Stimulated activated CD8-positive, alpha-beta memory T cell treated with anti-CD3 and anti-CD28 coated beads, Interleukin-12 subunit alpha, Interleukin-12 subunit beta, amount 100 ng/mL, for 4 hours (primary cell): Measurements from ENCODE around the gene SMCO4.
"Not testable (repeated sequence)": the region's sequence is repeated elsewhere in the genome, so short reads cannot be mapped to it uniquely, and the experiment has no call there.

Source experiments
- DNase-seq: peaks from one replicate; pipeline ENCODE4 v3.0.0-alpha.2; 2020; ENCODE audit warnings: low read depth

Gene SMCO4

DNA sequence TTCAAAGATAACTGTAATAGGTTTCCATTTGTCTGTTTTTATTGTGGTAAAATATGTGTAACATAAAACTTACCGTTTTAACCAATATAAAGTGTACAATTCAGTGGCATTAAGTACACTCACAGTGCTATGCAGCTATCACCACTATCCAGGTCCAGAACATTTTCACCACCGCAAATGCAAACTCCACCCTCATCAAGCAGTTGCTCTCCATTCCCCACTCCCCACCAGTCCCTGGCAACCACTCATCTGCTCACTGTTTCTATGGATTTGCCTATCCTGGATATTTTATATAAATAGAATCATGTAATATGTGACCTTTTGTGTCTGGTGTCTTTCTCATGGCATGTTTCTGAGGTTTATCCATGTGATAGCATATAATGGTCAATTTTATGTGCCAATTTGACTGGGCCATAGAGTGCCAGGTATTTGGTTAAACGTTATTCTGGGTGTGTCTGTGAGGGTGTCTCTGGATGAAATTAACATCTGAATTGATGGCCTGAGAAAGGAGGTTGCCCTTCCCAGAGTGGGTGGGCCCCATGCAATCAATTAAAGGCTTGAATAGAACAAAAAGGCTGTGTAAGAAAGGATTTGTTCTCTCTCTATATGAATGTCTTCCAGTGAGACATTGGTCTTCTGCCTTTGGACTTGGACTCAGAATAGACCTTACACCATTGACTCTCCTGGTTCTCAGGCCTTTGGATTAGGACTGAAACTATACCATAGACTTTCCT, 17.2 kb upstream of the SMCO4 start:
- no peak for DNase-seq

DNA sequence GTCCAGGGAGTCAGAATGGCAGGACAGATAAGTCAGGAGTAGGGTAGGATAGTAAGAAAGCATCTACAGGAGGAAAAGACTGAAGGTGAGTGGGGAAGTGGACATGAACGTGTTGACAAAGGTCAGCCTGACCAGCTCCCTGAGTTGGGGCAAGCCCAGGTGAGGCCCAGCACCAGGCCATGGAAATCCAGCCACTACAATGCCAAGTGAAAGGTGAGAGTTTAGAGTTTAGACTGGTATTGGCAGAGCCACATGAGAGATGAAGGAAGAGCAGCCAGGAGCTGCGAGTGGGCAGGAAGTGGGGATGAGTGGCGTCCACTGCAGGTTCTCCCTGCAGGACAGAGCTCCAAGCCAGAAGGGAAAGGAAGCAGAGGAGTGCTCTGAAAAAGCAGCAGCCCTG, 16.5 kb upstream of the SMCO4 start:
- DNase-seq: no peak

DNA sequence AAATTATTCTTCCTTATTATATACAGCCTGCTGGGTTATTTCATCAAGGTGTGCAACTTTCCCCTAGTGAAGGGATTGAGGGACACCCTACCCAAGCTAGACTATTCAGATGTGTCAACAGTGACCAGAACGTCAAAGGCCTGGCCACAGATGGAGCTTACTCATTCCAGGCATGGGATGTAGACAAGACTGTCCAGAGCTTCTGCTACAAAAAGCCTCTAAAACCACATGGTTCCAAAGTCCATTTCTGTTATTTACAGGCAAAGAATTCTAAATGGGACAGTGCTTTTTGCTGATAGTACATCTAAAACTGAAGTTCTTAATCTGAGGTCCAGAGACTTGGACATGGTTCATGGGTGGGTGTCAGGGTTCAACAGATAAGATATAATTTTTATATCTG, 9.7 kb upstream of the SMCO4 start:
- DNase-seq: no peak

DNA sequence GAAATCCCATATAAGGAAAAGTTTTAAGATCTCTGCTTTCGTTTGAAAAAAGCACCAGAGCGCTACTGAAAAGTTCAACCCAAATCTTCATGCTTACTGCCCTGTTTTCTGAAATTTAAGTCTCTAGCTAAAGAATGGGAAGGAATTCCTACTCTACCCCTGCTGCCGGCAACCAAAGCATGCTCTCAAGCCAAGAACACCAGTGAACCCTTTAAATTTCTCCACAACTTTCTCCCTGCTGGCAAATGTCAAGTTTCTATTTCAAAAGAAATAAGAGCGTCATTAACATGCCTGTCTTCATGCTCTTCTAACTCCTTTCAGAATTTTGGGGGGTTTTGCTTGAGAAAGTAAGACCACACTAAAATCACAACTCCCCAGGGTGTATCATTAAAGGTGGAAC, 6.8 kb upstream of the SMCO4 start:
- no peak for DNase-seq

DNA sequence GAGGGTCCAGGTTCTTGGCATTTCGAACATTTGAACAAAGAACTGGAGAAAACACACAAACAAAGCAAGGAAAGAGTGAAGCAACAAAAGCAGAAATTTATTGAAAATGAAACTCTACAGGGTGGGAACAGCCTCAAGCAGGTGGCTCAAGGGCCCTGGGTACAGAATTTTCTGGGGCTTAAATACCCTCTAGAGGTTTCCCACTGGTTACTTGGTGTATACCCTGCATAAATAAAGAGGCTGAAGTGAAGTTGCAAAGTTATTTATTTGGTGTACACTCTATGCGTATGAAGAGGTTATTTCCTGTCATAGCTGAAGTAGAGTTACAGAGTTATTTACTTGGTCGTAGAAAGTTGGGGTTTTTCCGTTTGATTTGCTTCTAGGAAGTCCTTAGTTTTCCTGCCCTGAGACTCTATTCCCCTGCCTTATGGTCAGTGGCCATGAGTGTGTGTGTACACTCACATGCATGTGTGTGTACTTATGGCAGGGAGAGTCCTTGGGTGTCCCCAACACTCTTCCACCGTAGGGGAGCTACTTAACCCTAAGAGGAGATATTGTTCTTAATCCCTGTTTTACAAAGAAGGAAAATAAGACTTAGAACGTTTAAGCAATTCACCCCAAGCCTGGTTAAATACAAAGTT, 5.6 kb upstream of the SMCO4 start:
- DNase-seq: no peak

DNA sequence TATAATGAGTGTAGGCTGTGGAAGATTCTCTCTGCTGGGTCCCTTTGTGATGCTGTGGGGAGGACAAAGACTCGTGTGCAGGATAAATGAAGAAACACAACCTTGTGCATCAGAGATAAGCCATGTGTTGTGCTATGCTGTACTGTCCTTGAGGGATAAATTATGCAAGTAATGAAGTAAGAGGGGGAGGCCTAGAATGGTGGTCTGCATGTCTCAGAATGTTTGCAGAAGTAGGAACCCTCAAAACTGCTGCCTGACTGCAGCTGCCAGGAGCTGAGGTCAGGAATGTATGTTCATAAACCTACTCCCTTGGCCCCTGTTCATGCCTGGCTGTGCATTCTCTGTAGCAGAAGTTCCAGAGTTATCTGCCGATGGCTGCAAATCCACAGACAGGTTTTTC, 4.6 kb upstream of the SMCO4 start:
- DNase-seq: no peak

DNA sequence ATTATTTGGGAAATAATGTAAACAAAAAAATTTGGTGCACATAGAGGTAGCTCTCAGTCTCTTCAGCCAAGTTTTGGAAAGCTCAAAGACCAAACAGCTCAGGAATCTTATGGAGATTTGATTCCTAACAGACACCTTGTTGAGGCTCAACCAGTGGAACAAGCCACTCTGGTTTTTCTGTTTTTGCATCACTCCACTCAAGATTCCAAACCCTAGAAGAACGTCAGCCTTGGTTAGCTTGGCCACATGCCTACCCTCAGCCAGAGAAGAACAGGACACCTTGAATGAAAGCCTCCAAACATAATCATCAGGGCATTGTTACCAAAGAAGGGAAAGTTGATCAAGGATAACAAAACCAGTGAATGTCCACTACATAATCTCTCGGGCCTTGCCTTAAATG, 3.8 kb upstream of the SMCO4 start:
- DNase-seq: no peak

DNA sequence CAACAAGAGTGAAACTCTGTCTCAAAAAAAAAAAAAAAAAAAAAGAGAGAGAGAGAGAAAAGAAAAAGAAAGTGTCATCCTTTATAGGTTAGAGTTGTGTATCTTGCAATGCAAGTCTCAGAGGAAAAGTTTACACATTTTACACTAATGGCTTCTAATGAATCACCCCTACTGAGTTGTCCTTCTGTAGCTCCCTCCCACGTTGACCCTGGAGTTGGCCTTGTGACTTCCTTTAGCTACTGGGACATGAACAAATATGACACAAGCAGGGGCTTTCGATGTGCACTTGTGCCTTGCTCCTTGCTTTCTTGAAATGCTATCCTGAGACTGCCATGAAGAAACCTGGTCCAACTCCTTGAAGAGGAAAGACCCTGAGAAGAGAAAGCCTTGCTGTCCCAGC, 2.4 kb upstream of the SMCO4 start:
- no peak for DNase-seq

DNA sequence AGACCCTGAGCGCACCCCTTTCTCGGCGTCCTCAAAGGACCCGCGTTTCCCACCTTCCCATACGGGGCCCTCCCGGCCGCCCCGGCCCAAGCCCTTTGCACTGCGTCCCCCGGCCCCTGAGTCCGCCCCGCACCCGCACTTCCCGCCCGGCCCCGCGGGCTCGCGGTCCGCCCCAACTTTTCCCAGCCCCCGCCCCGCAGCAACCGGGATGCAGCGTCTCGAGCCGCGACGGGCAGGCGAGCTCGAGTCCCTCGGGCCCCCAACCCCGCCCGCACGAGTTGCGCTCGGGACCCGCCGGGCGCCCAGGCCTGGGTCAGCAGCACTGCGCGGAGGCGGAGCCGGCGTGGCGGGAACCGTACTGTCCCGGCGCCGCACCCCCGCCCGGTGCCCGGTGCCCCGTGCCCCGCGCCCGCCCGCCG, 371 bp downstream of the SMCO4 start:
- no peak for DNase-seq

DNA sequence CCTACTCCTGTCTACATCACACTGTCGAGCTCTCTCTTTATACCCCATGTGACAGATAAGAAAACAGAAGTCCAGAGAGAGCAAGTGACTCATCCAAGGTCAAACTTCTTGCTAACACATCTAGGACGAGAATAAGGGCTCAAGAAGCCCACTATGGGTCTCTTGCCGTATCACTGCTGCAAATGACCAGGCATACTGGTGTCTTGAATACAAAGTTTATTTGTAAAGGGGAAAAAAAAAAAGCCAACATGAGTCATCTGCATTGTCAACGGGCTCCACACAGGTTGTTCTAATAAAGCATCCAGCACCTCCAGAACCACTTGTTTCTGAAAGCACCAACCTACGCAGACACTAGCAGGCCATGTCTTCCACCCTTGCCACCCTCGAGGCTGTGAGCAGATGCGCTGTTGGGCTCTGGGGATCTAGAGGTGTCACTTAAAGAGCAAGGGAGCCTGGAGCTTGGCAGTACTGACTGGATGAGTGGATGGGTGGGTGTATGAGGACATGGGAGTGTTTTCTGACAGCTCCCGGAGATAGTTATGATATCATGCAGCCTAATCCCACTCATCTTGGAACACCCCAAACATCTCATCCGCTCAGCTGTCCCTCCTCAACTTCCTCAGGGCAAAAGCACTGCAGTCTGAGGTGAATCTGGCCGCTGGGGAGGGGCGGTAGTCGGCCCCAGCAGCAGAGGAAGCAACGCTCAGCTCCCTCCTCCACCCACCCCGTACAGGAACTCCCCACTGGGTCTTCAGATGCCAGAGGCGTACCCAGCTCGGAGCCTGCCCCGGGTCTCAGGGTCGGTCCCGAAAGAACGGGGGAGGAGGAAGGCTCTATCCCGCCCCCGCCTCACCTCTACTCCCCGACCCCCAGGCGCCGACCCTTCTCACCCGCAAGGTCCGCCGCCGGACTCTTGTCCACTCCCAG, 1.0 kb downstream of the SMCO4 start:
- peak; percentile 8 for DNase-seq

DNA sequence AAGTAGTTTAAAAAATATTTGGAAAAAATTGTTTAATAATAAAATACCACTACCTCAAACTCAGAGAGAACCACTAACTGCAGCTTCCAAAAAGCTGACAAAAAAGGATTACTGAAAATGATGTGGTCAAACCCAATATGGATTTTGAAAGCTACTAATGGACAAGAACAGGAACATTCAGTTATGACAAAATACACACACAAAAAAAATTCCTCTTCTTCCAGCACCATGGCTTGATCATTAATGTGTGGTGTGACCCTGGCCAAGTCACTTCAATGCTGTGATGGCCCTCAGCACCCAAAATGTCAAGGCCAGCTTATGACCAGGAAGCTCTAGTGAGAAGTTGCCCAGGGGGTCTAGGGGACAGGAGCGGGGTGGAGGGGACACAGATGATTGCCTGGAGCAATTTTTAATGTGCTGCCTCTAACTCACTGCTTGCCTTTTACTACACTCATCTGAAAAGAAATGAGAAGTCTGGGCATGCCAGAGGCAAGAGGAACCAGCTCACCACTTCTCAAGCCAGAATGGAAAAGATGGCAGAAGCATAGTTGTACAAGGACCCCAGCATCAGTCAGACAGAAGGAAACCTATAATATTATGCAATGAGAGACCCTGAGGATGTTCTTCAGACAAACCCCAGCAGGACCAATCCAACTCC, 2.2 kb downstream of the SMCO4 start:
- no peak for DNase-seq

DNA sequence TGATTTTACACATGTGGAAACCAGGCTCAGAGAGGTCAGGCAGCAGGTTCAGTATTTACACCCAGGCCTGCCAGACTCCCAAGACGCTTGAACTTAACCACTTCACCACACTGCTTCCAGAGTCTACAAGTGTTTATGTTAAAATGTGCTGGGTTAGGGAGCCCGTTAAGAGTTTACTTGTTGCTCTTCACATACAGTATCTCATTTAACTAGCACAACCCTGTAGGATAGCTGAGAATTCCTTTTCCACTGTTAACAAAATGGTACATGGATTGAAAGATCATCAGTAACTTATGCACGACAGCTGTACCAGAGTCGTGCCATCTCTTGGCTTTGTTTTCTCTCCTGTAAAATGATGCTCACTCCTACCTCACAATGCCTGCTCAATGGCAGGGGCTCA, 2.9 kb downstream of the SMCO4 start:
- no peak for DNase-seq

DNA sequence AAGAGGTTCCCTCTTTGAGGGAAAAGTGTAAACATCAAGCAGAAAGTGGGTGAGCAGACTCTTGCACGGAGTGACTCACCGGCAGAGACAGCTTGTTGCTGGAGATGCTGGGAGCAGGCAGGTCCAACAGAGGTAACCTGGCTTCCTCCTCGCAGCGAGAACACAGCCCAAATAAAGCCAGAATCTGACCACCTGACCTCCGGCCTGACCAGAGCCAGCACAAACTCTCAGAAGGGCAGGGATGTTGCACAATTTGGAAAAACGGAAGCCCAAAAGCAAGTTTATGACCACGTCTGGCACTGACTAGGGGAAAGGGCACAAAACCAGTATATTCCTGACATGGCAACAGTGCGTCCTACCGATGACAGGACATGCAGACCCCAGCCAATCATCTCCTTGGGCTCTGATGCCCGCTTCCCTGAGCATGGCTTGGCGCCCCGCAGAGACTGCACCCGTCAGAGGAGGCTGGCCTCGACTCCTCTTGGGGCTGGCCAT, 5.4 kb downstream of the SMCO4 start:
- no peak for DNase-seq

DNA sequence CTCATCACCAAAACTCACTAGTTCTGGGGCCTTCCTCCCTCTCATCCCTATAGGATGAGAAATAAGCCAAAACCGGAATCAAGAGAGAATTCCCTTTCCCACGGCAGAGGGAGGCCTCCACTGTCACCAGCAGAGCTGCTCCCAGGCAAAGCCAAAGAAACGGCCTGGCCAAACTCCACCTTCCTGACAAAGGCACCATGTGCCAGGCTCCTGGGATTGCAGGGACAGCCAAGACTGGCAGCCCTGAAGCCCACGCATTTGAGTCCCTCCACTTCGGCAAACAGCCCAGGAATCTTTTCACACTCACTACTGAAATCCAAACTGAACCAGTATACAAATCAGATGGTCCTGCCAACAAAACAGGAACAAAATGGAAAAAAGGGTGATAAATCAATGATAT, 6.1 kb downstream of the SMCO4 start:
- no peak for DNase-seq

DNA sequence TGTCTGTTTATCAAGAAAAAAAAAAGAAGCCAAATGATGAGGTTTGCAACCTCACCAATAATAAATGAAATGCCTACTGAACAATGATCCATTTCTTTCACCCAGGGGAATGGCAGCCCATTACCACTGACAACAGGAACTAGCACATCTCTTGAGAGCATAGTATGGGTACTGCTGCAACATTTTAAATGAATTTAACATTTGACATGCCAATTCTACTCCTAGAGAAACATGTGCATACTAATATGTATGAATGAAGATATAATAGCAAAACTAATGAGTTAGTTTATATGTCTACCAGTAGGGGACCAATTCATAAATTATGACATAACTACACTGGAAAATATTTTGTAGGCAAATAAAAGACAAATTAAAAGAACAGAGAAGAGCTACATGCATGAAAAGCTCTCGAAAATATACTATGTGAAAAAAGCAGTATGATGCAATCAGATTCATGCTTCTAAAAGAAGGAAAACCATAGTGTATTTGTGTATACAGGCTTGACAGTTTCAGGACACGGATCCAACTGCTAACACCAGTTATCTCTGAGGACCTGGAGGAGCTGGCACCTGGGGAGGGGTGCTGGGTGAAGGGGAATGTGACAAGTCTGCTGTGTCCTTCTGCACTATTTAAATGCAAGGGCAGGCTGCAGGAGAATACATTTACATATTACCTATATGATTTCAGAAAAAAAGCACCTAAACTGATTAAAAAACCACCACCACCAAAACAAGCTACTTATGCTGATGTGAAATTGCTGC, 6.9 kb downstream of the SMCO4 start:
- DNase-seq: no peak

DNA sequence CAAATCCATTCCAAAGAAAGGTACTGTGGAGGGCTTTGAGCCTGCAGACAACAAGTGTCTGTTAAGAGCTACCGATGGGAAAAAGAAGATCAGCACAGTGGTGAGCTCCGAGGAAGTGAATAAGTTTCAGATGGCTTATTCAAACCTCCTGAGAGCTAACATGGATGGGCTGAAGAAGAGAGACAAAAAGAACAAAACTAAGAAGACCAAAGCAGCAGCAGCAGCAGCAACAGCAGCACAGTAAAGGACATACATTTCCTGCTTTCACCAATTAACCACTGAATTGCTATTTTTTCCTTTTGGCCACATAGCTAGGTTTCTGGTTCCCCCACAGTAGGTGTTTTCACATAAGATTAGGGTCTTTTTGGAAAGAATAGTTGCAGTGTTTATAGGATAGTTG, 7.6 kb downstream of the SMCO4 start:
- not testable (repeated sequence) for DNase-seq

DNA sequence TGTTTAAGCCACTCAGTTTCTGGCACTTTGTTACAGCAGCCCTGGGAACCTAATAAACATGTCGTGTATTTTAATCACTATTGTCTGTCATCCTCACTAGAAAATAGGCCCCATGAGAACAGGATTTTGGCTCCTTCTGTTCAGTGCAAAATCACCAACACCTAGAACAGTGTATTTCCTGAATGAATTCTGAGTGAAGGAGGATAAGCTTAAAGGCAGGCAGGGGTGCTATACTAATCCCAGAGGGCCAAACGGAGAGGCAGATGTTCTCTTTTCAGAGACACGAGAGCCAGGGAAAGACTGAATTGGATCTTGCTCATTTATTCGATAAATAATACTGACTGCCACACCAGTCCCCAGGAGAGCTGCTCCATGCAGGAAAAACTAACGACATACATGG, 10.4 kb downstream of the SMCO4 start:
- DNase-seq: no peak

DNA sequence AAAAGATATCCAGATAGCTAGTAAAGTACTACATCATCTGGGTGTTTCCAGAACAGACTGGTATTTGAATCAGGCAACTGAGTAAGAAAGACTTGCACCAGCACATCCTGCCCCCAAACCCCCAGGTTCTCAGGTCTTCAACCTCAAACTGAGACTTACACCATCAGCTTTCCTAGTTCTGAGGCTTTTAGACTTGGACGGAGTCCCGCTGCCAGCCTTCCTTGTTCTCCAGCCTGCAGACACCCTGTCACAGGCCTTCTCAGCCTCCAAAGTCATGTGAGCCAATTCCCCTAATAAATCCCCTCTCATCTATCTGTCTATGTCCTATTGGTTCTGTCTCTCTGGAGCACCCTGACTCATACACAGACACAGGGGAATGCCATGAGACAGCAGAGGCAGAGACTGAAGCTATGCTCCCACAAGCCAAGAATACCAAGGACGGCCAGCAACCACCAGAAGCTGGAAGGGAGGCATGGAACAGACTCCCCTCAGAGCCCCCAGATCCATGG, 10.9 kb downstream of the SMCO4 start:
- no peak for DNase-seq

DNA sequence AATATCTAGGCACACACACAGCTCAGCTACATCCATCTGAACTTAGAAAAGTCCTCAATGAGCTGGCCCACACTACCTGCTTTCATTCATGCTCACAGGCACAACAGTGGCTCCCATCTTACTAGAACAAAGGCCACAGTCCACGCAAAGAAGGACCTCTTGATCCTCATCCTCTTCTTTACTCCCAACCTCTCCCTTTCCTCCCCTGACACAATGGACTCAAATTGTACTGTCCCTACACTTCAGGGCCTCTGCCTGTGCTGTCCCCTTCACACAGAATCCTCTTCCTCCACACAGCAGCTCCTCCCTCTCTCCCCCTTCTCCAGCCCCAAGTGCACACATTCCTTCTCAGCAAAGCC, 12.7 kb downstream of the SMCO4 start:
- DNase-seq: no peak

DNA sequence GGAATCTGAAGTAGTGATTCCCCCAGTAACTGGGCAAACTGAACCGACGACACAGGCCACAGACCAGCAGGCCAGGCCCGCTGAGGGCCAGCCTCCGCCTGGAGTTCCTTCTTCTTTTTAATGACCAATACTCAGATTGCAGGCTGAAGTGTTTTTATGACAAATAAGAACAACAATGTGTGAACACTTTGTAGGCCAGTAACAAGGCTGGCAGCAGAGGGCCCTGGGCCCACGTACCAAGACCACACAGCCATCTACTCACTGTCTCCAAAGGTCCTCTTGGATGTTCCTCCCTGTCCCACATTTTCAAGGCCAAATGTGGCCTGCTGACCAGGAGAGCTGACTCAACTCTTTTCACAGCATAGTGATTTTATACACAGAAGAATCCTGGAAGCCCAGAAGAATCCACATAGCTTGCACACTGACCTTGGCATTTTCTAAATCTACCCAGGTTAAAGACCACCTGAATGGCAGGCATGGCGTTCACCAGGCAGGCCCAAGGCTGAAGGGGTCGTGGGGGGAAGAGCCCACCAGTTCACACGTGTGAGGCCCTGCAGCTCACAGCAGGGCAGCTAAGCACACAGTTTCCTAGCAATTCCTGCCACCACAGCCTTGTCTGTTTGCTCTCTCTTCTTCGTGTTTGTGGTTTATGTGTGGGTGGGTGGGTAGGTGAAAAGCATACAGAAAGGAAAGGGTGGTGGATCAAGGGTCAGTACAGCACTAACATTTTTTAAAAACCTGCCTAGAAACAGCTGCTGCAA, 13.3 kb downstream of the SMCO4 start:
- DNase-seq: no peak
